Measurements from ENCODE around the gene PLLP. TPM values are rescaled to one million over a fixed set of nuclear protein-coding genes. Genes with fewer than 3 reads are reported as not detected.
A peak's percentile ranks its signal among the peaks of the same experiment; 100 is the strongest.

PLLP gene
- total RNA-seq, 1 experiment from 2014 or later, result 0.72 TPM

GRCh38 chr16:57299719-57300386 lies 15.4 kb upstream of the PLLP start:
- peak; percentile 89 for ATAC-seq
- no TSS peak for BruUV-seq (replicated peaks)
- no peaks in the 10 kb centered on the region for H3K36me3 ChIP-seq (ENCODE audit: control insufficient read depth, insufficient read depth, low read length)
- no peaks in the 10 kb centered on the region for H3K27me3 ChIP-seq (ENCODE audit: control insufficient read depth, insufficient read depth, low read length)
- POLR2A ChIA-PET, result no interaction called here
- in situ Hi-C loops (cut with HindIII; ENCODE audit: low pct_unique_long_range_greater_than_20kb, low sequenced_read_pairs), result no loop called here
- no peaks in the 10 kb centered on the region for H3K9me3 ChIP-seq (ENCODE audit: control insufficient read depth, insufficient read depth, low read depth, low read length)
- CTCF ChIA-PET, result interaction anchor here (0.5 to 2.2 kb wide), 4 partner anchors 113 to 122 kb away, joined by 3 to 16 read pairs (median 3); no protein-coding TSS in a partner anchor
- no peaks in the 10 kb centered on the region for H3K4me1 ChIP-seq (ENCODE audit: control insufficient read depth, insufficient read depth, low read length)
- intact Hi-C loops (cut with micrococcal nuclease; ENCODE audit: unreplicated experiment), result loop anchor here (1.0 to 10.0 kb wide), 5 partner anchors 72 to 1725 kb away; partner anchors contain the start of genes CX3CL1 and SLC12A3
- peak; percentile 92 for DNase-seq (ENCODE audit: low read depth, low spot score)
- H3K4me3 ChIP-seq (ENCODE audit: low read depth in 2 of 2, low read length in 2 of 2), result peak overlapping the region; percentile 61 to 76
- H3K27ac ChIP-seq (ENCODE audit: low read length), result peak overlapping the region; percentile 72
- TF ChIP-seq REST (IDR thresholded peaks at IDR 0.05; ENCODE audit: insufficient read depth in 1 of 2, low read depth in 2 of 2, low read length in 1 of 2), result no peak
- no peak for TF ChIP-seq POLR2AphosphoS5 (IDR thresholded peaks at IDR 0.05; ENCODE audit: low read depth, low read length)
- no peak for TF ChIP-seq TCF7L2 (IDR thresholded peaks at IDR 0.05; ENCODE audit: low read depth, low read length)
- TF ChIP-seq CTCF (IDR thresholded peaks at IDR 0.05), result no peak

- Histone ChIP-seq H3K36me3 (ENCODE audit: control insufficient read depth, insufficient read depth, low read length) (no peaks in the 10 kb centered on the region), H3K4me3 (ENCODE audit: low read depth in 2 of 2, low read length in 2 of 2) (peak overlapping the region; percentile 61 to 76), H3K4me1 (ENCODE audit: control insufficient read depth, insufficient read depth, low read length) (no peaks in the 10 kb centered on the region), H3K27ac (ENCODE audit: low read length) (peak overlapping the region; percentile 72), H3K9me3 (ENCODE audit: control insufficient read depth, insufficient read depth, low read depth, low read length) (no peaks in the 10 kb centered on the region), H3K27me3 (ENCODE audit: control insufficient read depth, insufficient read depth, low read length) (no peaks in the 10 kb centered on the region)
- POLR2A ChIA-PET, result no interaction called here
- BruUV-seq (replicated peaks), result no TSS peak
- DNase-seq (ENCODE audit: low read depth, low spot score), result no peak
- TF ChIP-seq POLR2AphosphoS5 (IDR thresholded peaks at IDR 0.05; ENCODE audit: low read depth, low read length), result no peak
- TF ChIP-seq CTCF (IDR thresholded peaks at IDR 0.05), result no peak
- TF ChIP-seq TCF7L2 (IDR thresholded peaks at IDR 0.05; ENCODE audit: low read depth, low read length), result no peak
- no peak for TF ChIP-seq SIN3A (IDR thresholded peaks at IDR 0.05; ENCODE audit: borderline replicate concordance, insufficient read depth, low read depth, low read length)
- no peak for TF ChIP-seq REST (IDR thresholded peaks at IDR 0.05; ENCODE audit: insufficient read depth in 1 of 2, low read depth in 2 of 2, low read length in 1 of 2)
- in situ Hi-C loops (cut with HindIII; ENCODE audit: low pct_unique_long_range_greater_than_20kb, low sequenced_read_pairs), result no loop called here
- intact Hi-C loops (cut with micrococcal nuclease; ENCODE audit: unreplicated experiment), result loop anchor here (10.0 kb wide), 2 partner anchors 434 to 1726 kb away; partner anchors contain the start of gene SLC12A3
- ATAC-seq, result peak; percentile 54
- CTCF ChIA-PET, result no interaction called here
These were observed 14.7 kb upstream of the PLLP start for GRCh38 chr16:57299009-57299718.
